WTC11 (cell line): ENCODE results near the gene SRSF6. TPM values are rescaled to one million over a fixed set of nuclear protein-coding genes. Genes with fewer than 3 reads are reported as not detected.

Experiments
- ATAC-seq: fragments of 200-7000 bp; cut with Tn5 transposase; 2 replicates; pipeline ENCODE4 v1.10.0; 2021; ENCODE audit warnings: mild to moderate bottlenecking, moderate library complexity
- CTCF ChIA-PET: fragments of 300-600 bp; sonication (Branson Sonifier 250); formaldehyde crosslinking; loops from one replicate; lab custom pipeline; 2021; ENCODE audit warnings: antibody characterized with exemption; lab: Charles Lee
- POLR2A ChIA-PET: fragments of 350-600 bp; sonication (Branson Sonifier 250); formaldehyde crosslinking; loops from one replicate; lab custom pipeline; 2021; ENCODE audit warnings: antibody characterized with exemption; lab: Charles Lee
- DNase-seq: peaks from one replicate; pipeline ENCODE4 v3.0.0; 2021; ENCODE audit warnings: low spot score
- H3K27ac Mint-ChIP-seq: 2 replicates; pipeline ENCODE4 v1.8.0; 2021; ENCODE audit warnings: mixed read lengths
- H3K27me3 Mint-ChIP-seq: 2 replicates; pipeline ENCODE4 v1.8.0; 2021; ENCODE audit warnings: low read depth, mild to moderate bottlenecking, moderate library complexity, mixed read lengths
- H3K36me3 Mint-ChIP-seq: 2 replicates; pipeline ENCODE4 v1.8.0; 2021; ENCODE audit warnings: mixed read lengths
- H3K4me1 Mint-ChIP-seq: 2 replicates; pipeline ENCODE4 v1.8.0; 2022; ENCODE audit warnings: mixed read lengths
- H3K4me3 Mint-ChIP-seq: 2 replicates; pipeline ENCODE4 v1.8.0; 2021; ENCODE audit warnings: mild to moderate bottlenecking, moderate library complexity, mixed read lengths
- H3K9me3 Mint-ChIP-seq: 2 replicates; pipeline ENCODE4 v1.8.0; 2021; ENCODE audit warnings: mixed read lengths
- FOXK1 ChIP-seq: sonication (generic); formaldehyde crosslinking; IDR thresholded peaks from 2 replicates; pipeline ENCODE4 v1.8.0; 2022; ENCODE audit warnings: mild to moderate bottlenecking, moderate library complexity, missing genetic modification reagents
- NR2C2 ChIP-seq: sonication (generic); formaldehyde crosslinking; IDR thresholded peaks from 2 replicates; pipeline ENCODE4 v1.8.0; 2022; ENCODE audit warnings: mild to moderate bottlenecking, missing genetic modification reagents
- total RNA-seq: library from RNA; stranded (reverse); gene quantifications from 3 replicates; pipeline ENCODE4 v1.2.3, GENCODE V29; 2021

Gene SRSF6
- total RNA-seq, 1 experiment from 2014 or later = 107 TPM

- TF ChIP-seq FOXK1 (0 out of 2 replicates have a peak, but pooled peaks have one; percentile 29), NR2C2 (CRISPR knock-in tag) (no peak)
- no peaks in the 10 kb centered on the region for H3K9me3 Mint-ChIP-seq
- CTCF ChIA-PET = interaction anchor here (1.3 to 1.5 kb wide), 2 partner anchors 64 to 175 kb away, joined by 4 to 6 read pairs; no protein-coding TSS in a partner anchor
- peaks cover 15% of the 10 kb centered on the region; the same call in 1 of the 2 replicates for H3K36me3 Mint-ChIP-seq
- peaks cover 11% of the 10 kb centered on the region for H3K4me1 Mint-ChIP-seq
- peak overlapping the region; percentile 63; the same call in 1 of the 2 replicates for H3K27ac Mint-ChIP-seq
- no peak for ATAC-seq
- POLR2A ChIA-PET = interaction anchor here (2.0 kb wide), 1 partner anchor 56 kb away, joined by 12 read pairs; the partner anchor contains the start of gene SRSF6
- no peak for DNase-seq
- H3K27me3 Mint-ChIP-seq = no peaks in the 10 kb centered on the region; the same call in 1 of the 2 replicates
- H3K4me3 Mint-ChIP-seq = peak overlapping the region; percentile 87
Measured at GRCh38 chr20:43513372-43513930, 55.8 kb downstream of the SRSF6 start.

Other genes with a start within 250 kb of the SRSF6 start
- 28.3 to 28.7 TPM (median 28.3 TPM) in 3 replicates for gene L3MBTL1, start 49.8 kb downstream of the SRSF6 start, total RNA-seq
- gene SGK2, start 101.1 kb downstream of the SRSF6 start, total RNA-seq = 0.74 to 1.2 TPM (median 0.99 TPM) in 3 replicates
- 26.0 to 29.1 TPM (median 27.5 TPM) in 3 replicates for gene IFT52, start 133.0 kb downstream of the SRSF6 start, total RNA-seq
- 133 to 166 TPM (median 133 TPM) in 3 replicates for gene MYBL2, start 209.2 kb downstream of the SRSF6 start, total RNA-seq